ENCODE measurements around the gene BAIAP2.
A peak's percentile ranks its signal among the peaks of the same experiment; 100 is the strongest.

Gene BAIAP2

DNA sequence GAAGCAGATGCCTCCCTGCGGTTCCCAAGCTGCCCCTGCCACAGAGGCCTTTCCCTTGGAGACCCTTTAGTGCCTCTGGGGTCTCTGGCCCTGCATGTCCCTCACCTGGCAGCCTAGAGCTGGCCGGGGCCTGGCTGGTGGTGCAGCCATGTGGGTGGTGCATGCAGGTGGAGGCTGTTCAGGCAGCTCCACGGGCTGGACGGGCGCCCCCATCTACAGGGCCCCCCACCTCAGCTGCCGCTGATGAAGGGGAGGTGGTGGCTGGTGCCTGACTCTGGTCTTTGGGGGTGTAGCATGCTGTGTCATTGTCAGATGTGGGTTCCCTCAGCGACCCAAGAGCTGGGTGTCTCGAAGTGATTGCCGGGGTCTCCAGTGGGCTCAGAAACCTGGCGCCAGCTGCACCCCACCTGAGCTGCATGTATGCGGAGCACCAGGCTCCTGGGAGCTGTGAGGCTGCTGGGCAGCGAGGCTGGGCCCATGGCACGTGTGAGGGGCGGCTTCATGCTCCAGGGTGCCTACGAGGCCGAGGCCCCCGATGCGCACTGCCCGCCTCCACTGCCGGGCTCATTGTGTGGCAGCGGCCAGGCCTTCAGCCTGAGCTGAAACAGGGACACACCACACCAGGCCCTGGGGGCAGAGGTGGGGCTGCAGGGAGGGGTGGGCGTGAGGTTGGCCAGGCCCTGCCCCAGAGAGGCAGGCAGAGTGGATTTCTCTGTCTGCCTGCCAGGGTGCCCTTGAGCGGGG is 57.0 kb downstream of the BAIAP2 start:
- DNase-seq: no peak

GRCh38 chr17:81092518-81093095 is 57.7 kb downstream of the BAIAP2 start:
- DNase-seq: no peak

DNA sequence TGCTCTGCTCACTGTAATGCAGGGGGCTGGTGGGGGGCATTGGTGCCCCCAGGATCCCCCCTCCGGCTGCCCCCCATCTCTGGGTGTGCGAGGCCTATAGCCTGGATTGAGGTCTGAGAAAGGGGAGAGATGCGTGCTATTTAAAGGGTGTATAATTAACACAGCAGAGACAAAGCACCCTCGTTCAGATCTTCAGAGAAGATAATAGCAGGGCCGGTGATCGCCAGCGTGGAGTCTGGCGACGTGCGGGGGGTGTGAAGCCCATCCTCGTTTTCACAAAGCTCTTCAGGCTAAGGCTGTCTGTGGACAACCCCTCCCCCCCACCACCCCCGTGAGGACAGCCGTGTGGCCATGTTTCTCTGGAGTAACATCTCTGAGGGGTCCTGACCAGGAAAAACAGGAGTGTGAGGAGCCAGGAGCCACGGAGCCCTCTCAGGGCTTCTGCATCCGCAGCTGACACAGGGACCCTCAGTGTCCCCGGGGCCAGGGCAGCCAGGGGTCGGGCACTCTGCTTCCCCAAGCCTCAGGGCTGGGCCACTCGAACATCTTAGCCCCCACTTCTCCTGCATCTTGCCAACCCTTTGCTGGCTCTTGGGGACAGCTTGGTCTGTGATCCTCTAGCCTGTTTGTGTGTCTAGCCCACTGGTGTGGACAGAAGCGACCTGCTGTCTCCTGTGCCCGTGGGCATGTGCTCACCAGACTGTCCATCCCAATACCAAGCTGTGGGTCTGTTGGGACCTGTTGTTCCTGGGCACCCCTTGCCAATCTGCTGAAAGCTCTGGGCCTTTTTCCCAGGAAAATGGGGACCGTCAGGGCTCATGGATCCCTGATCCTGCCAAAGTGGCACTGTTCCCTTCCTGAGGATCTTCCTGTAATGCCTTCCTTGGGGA is 58.9 kb downstream of the BAIAP2 start:
- DNase-seq: no peak

- DNase-seq: peak; percentile 49
Observed at GRCh38 chr17:81094509-81095382, 59.8 kb downstream of the BAIAP2 start.

DNA sequence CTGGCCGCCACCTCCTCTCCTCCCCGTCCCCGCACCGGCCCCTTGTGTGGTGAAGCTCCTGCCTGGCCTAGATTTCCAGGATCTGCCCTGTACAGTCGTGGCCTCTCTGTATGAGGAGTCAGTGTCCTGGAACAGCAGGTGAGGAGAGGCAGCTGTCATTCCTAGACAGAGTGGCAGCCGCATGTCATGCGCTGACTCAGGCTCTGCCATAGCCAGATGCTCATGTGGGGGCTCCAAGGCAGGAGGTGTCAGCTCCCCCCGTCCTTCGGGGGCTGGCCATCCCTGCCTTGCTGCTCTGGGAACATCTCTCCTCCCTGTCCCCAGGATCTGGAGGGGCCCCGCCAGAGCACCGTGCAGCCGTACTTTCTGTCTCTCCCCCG is 60.4 kb downstream of the BAIAP2 start:
- DNase-seq: no peak

DNA sequence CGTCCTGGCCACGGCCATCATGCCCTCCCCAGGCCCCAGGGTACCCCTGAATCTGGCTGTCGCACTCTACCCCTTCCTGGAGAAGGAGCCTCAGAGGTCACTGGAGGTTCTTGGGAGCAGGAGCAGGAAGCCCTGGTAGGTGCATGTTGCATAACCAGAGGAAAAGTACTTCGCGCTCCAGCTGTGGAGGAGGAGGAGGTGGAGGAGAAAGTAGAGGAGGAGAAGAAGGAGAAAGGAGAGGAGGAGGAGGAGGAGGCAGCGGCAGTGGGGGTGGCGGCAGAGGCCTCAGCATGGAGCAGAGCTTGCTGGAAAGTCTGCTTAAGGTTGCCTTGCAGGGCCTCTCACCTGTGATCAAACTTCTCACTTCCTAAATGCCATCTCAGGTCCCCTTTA is 61.8 kb downstream of the BAIAP2 start:
- no peak for DNase-seq

DNA sequence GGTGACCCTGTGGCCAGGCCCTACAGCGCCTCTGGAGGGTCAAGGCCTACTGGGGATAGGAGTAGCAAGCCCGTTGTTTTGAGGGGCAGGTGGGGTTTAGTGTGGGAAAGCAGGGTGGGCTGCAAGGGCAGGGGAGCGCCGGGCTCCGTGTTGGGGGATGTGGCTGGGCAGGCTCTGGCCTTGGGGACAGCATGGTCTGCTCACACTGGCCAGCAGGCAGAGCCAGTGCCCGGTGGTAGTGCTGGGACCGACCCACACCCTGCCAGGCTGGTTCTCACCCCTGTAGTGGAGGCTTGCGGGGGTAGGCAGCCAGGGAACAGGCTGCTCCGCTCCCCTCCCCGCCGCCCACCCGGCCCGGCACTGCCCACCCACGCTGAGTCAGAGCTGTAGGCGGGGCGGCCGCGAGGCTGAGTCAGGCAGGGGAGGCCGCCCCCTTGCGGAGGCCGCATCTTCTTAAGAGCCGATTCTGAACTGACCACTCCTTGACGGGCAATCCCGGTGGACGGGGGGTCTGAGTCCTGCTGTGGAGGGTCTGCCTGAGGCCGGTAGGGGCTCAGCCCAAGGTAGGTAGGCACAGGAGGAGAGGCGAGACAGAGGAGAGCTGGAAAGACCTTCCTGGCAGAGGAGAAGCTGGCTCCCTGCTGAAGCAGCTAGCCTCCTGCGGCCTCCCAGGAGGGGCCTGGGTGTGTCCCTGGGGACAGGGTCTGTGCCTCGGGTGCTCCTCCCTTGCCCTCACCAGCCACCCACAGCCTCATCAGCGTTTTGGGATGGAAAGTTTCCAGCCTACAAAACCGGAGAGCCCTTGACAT is 62.4 kb downstream of the BAIAP2 start:
- DNase-seq: no peak

GRCh38 chr17:81097943-81098308 is 63.0 kb downstream of the BAIAP2 start:
- no peak for DNase-seq

DNA sequence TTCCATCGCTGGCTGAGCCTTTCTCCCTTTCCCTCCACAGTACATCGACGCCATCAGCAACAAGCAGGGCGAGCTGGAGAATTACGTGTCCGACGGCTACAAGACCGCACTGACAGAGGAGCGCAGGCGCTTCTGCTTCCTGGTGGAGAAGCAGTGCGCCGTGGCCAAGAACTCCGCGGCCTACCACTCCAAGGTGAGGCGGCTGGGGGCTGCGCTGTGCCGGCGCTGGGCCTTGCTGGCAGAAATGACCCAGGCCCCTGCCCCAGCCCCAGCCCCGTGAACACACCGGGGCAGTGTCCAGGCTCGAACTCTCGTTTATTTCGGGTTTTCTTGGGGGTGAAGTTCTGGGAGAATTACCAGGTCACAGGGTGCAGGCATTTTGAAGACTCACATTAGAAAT is 64.9 kb downstream of the BAIAP2 start:
- no peak for DNase-seq

DNA sequence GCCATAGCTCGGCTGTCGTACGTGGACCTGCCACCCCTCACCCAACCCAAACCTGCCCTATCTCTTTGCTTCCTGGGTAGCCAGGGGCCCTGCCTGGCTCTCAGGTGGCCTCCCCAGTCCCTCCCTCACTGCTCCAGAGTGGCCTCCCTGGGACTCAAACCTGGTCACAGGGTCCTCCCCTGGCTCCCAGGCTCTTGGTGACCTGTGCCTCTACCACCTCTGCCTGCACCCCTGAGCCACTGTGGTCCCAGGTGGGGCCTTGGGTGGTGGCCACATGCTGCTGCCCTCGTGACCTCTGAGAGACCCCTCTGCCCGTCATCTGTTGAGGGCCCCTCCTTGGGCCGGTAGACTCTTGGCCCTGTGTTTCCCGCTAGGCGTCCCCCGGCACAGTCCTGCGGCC is 65.7 kb downstream of the BAIAP2 start:
- no peak for DNase-seq

DNA sequence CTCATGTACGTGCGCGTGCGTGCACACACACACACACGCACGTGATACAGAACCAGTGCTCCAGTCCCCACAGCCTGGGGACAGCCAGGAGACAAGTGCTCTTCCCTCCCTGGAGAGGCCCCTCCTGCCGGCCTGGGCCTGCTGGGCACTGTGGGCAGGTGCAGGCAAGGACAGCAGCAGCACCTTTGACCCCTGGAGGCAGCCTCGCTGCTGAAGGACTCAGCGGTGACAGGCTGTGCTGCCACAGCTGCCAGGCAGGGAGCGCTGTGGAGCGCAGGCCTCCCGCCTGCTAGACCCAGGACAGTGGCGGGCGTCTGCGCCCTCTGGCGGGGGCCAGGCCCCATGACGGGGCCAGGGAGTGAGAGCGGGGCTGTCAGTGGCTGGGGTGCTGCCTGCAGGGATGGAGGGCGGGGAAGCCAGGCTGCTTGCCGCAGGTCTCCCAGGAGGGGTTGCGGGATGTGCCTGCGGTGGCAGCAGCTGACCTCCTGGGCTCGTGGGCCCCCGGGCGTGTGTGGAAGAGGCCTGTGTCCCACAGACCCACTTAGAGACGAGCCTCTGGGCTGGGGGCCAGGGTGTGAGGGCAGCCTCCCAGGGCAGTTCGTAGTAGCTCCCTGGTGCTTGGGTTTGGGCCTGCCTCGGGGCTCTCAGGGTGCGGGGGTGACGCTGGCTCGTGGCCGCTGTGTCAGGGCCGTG is 66.8 kb downstream of the BAIAP2 start:
- DNase-seq: peak; percentile 16

GRCh38 chr17:81102352-81102751 is 67.4 kb downstream of the BAIAP2 start:
- DNase-seq: no peak

DNA sequence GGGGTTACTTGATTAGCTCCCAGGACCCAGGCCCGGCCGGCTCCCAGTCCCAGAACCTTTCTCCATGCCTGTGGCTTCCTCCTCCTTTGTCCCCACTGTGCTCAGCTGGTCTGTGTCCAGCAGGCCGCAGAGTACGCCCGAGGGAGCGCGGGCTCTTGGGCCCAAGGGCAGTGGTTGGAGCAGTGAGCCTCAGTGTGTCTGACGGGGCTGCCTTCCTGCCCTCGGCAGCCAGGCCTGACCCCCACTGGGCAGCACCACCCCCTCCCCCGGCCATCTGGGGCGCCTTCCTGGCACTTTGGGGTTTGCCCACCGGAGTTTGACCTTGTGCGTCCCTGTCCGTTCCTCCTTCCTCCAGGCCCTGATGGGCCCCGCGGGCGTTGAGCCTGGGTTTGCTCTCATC is 67.9 kb downstream of the BAIAP2 start:
- no peak for DNase-seq

GRCh38 chr17:81103379-81103778 is 68.4 kb downstream of the BAIAP2 start:
- no peak for DNase-seq

DNA sequence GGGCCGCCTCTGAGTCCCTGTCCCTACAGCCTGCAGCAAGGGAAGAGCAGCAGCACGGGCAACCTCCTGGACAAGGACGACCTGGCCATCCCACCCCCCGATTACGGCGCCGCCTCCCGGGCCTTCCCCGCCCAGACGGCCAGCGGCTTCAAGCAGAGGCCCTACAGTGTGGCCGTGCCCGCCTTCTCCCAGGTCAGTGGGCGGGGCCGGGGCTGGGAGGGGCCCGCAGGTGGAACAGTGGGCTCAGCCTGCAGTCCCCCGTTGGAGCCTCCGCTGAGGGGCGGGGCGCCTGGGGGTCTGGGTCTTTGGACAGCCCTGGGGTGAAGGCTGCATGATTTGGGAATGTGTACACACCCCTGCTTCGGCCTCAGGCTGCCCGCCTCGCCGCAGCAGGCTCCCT is 71.8 kb downstream of the BAIAP2 start:
- DNase-seq: no peak

DNA sequence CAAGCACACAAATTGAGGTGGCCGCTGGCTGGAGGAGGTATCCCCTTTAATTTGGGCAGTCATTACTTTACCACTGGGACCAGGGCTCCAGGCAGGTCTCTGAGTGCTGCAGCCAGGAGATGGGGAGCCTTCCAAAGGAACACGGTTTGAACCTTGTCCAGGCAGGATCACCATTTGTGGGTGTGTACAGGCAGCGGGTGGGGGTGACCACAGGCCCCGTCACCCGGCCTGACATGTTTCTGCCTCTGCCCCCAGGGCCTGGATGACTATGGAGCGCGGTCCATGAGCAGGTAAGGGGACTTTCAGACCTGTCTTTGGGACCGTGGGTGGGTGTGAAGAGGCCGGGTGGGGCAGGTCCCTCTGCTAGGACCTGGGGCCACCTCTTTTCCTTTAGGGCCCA is 73.3 kb downstream of the BAIAP2 start:
- DNase-seq: no peak

DNA sequence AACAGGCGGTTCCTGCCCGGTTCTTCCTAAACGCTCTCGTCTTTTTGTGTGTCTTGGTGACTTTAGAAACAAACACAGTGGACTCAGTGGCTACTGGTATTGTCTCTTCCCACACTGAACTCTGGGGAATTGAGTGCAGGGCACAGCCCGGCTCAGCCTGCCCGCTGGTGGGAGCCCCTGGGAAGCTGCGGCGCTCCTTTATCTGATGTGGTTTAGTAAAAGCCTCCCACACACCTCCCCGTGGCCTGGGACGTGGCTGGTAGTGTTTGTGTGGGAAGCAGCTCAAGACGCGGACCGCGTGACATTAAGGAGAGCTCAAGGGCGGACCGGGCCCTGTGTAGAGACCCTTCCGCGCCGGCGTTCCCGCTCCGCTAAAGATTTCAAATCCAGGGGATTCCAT is 75.0 kb downstream of the BAIAP2 start:
- DNase-seq: no peak

DNA sequence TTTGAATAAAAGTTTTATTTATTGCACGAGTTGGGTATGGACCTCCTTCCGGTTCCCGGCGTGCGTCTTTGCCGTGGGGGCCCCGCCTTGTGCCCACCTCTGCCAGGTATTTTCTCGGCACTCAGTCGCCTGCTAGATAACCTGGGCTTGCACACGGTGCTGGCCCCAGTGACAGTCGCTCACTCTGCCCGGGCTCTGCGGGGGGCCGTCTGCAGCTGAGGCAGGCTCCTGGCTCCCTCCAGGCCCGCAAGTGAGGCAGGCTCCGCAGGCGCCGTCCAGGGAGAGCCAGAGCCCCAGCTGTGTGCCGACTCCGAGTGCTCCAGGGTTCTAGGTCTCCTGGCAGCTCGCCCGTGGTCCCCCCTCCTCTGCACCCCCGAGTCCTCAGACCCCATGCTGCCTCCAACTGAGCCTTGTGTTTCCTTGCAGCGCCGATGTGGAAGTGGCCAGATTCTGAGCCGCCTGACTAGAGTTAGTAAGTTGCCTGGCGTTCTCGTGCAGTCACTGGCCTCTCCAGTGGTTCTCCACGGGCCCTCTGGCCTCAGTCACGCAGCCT is 75.6 kb downstream of the BAIAP2 start:
- DNase-seq: no peak

- no peak for DNase-seq
Observed at GRCh38 chr17:81111066-81111465, 76.1 kb downstream of the BAIAP2 start.

DNA sequence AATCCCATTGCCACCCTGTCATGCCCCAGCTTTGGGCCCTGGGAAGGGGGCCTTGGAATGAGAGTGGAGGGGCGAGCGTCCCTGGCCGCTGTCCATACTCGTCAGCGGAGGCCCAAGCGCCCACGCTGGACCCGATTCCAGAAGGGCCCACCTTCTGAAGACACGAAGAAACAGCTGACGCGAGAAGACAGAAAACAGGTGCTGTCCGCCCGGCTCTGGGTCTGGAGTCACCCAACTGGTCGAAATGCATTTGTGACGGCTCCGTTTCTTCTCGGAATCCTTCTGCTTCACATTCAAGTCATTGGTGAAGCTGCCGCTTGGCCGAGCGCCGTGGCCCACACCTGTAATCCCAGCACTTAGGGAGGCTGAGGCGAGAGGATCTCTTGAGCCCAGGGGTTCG is 77.5 kb downstream of the BAIAP2 start:
- no peak for DNase-seq

DNA sequence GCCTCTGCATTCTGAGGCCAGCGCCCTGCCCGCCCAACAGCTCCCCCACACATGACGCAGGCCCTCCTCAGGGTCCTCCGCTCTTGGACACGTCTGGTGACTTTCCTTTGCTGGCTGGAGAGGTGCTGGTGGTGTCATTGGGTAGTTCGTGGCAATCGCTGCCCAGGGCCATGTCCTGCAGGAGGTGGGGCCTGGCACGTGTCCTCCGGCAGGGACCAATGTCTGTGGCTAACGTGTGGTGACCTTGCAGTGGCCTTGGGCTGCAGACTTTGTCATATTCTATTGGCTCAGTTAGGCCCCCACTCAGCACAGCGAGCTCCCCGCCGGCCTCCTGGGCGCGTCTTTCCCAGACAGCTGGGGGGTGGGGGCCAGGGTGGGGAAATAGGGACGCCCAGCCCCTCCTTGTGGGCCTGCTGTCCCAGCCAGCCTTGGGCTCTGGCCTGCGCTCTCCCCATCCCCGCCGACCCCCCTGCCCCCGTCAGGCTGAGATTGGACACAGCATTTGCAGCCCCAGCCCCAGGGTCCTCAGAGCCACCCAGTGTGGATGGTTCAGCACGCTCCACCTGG is 78.3 kb downstream of the BAIAP2 start:
- DNase-seq: no peak
